Central memory CD8-positive, alpha-beta T cell (primary cell): ENCODE results near the gene KAZN.

ENCODE experiments used
- ATAC-seq: fragments of 150-1000 bp; cut with Tn5 transposase; replicated peaks from 2 replicates; pipeline ENCODE4 v1.10.0; 2022; ENCODE audit warnings: mild to moderate bottlenecking, moderate FRiP score, moderate number of reproducible peaks; ENCODE audit not compliant: poor library complexity, severe bottlenecking; ENCODE audit errors: extremely low read depth
- DNase-seq, 2 donors: peaks; one replicate each; pipeline ENCODE4 v3.0.0; 2021; ENCODE audit warnings: low spot score in 2 of 2
- H3K27ac Mint-ChIP-seq: one replicate; pipeline ENCODE4 v1.8.0; 2022; ENCODE audit warnings: low read depth, mild to moderate bottlenecking, moderate library complexity, mixed read lengths
- H3K27me3 Mint-ChIP-seq: one replicate; pipeline ENCODE4 v1.8.0; 2022; ENCODE audit warnings: mixed read lengths
- H3K36me3 Mint-ChIP-seq: one replicate; pipeline ENCODE4 v1.8.0; 2022; ENCODE audit warnings: mild to moderate bottlenecking, moderate library complexity, mixed read lengths; ENCODE audit not compliant: insufficient read depth
- H3K4me1 Mint-ChIP-seq: one replicate; pipeline ENCODE4 v1.8.0; 2022; ENCODE audit warnings: mixed read lengths
- H3K4me3 Mint-ChIP-seq: one replicate; pipeline ENCODE4 v1.8.0; 2022; ENCODE audit warnings: mild to moderate bottlenecking, moderate library complexity, mixed read lengths
- H3K9me3 Mint-ChIP-seq: one replicate; pipeline ENCODE4 v1.8.0; 2022; ENCODE audit warnings: mixed read lengths

The KAZN gene

DNA sequence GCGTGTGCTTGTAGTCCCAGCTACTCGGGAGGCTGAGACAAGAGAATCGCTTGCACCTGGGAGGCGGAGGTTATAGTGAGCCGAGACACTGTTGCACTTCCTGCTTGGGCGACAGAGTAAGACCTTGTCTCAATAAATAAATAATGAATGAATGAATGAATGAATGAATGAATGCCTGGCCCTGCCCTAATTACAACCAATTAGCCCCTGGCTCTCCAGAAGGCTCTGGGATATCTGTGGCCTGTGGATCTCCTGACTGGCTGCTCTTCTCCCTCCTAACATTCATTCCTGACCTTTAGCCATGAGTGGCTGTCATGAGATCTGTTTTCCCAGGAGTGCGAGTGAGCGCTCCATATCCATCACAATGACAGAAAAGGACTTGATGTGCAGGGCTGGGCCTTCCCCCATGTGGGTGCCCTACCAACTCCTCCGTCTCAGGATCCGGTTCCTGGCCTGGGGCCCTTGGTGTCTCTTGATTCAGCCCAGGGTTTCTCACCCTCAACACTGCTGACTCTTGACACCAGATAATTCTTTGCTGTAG is 311.5 kb downstream of the KAZN start:
- H3K4me3 Mint-ChIP-seq, result no peak overlapping the region
- DNase-seq (no peak), ATAC-seq (no peak)
- peaks cover 5% of the 10 kb centered on the region for H3K36me3 Mint-ChIP-seq
- H3K9me3 Mint-ChIP-seq, result no peaks in the 10 kb centered on the region
- peaks cover 14% of the 10 kb centered on the region for H3K27me3 Mint-ChIP-seq
- H3K27ac Mint-ChIP-seq, result no peak overlapping the region
- no peaks in the 10 kb centered on the region for H3K4me1 Mint-ChIP-seq

DNA sequence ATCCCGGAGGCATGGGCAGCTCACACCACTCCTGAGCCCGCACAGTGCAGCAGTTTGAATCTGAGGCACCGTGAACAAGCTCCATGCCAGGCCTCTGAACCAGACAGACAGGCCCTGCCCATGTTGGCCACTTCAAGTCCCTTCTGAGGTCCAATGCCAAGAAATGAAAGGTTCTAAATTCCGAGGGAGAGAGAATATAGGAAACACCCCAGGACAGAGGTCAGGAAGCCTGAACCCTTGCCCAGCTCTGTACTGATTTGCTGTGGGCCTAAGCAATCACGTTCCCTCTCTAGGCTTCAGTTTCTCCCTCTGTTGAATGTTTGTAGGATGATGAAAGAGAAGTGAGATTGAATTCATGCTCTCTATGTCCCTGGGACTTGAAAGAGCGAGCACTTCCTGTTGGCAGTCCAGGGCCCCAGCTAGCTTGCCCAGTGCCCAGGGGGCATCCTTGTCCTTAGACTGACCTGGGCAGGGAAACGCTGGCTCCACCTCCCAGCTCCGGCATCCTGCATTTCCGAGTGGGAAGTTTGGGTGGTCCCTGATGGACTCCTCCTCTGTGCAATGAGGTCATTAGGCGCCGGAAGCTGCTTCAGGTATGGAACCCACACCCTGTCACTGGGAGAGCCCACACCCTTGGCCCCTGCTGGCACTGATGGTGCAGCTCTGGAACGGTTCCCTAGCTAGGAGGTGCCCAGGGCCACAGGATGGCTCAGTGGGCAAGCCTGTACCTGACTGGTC is 312.7 kb downstream of the KAZN start:
- Mint-ChIP-seq H3K9me3 (no peaks in the 10 kb centered on the region), H3K27ac (no peak overlapping the region), H3K4me3 (no peak overlapping the region), H3K27me3 (peaks cover 14% of the 10 kb centered on the region), H3K4me1 (no peaks in the 10 kb centered on the region), H3K36me3 (peaks cover 5% of the 10 kb centered on the region)
- DNase-seq (no peak), ATAC-seq (no peak)

DNA sequence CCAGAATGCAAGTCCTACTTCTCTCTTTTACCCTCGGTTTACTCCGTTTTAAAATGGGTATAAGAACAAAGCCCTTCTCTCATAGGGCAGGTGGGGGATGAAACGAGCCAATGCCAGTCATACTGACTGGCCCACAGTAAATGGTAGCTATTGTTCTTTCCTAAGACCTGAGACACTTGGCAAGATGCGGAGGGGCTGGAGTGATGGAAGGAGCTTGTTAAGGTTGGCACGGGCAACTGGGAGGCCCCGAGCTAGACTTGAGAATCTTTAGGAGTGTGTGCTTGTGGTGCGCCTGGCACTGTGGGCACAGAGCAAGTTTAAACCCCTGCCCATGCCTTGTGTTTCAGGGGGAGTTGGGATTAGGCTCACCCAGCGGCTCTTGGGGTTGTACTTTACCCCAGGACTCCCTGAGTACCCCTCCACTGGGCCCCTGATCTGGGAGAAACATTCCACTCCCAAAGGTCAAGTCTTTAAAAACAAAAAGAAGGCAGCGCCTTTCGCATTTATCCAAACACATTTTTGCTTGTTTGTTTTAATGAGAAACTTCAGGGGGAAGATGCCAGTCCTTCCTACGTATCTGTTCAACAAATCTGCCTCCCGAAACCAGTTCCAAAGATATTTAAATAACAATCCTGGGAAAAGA is 314.5 kb downstream of the KAZN start:
- no peak for DNase-seq
- no peak for ATAC-seq
- H3K9me3 Mint-ChIP-seq, result no peaks in the 10 kb centered on the region
- H3K36me3 Mint-ChIP-seq, result peaks cover 5% of the 10 kb centered on the region
- H3K27me3 Mint-ChIP-seq, result peaks cover 12% of the 10 kb centered on the region
- no peak overlapping the region for H3K27ac Mint-ChIP-seq
- no peak overlapping the region for H3K4me3 Mint-ChIP-seq
- no peaks in the 10 kb centered on the region for H3K4me1 Mint-ChIP-seq

DNA sequence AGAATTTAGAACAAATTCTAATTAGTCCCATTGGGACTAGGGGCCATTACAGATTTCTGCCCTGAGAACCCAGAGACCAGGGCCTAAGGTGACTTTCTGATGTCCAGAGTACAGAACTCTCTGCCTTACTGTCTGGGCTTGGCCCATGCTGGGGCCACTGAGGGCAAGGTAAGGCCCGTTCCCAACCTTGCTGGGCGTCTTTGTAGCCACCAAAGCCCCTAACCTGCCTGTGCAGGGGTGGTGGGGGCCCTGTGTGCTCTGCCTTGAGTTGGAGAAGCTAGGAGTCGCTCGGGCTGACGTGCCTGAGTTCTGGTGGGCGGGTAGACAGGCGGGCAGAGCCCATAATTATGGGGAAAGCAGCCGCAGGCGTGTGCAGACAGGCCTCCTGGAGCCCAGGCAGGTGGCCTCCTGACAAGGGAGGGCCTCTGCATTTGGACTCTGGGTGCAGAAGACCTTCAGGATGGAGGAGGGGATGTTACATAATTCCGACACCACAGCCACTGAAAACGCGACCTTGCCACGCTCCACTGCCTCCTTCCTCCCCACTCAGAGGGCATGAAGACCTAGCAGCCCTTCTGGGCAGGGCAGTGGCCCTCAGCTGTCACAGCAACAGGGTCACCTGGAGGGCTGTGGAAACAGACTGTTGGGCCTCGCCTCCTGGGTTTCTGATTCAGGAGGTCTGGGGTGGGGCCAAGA is 315.1 kb downstream of the KAZN start:
- Mint-ChIP-seq H3K36me3 (peaks cover 2% of the 10 kb centered on the region), H3K4me1 (no peaks in the 10 kb centered on the region), H3K9me3 (no peaks in the 10 kb centered on the region), H3K27me3 (peaks cover 14% of the 10 kb centered on the region), H3K4me3 (no peak overlapping the region), H3K27ac (no peak overlapping the region)
- ATAC-seq, result no peak
- no peak for DNase-seq

DNA sequence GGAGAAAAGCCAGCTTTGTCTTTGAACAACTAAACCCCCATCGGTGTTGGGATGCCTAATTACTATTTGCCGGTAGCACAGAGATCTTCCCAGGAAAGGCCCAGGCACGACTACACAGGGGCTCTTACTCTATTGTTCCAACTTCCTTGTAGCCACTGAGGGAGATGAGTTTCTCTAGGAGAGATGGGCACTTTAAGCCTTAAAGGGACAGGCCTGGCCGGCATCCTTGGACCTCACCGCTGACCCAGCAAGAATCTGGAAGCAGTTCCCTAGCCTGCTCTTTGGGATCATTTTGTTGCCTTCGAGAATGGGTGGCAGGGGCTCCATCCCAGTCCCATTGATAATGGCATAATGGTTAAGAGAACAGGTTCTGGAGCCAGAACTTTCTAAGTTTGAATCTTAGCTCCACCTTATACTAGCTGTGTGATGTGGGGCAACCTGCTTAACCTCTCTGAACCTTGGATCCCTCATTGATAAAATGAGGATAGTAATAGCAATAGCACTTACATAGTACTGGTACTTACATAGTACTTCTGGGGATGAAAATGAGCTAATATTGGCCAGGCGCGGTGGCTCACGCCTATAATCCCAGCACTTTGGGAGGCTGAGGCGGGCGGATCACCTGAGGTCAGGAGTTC is 316.0 kb downstream of the KAZN start:
- no peak for ATAC-seq
- no peaks in the 10 kb centered on the region for H3K9me3 Mint-ChIP-seq

DNA sequence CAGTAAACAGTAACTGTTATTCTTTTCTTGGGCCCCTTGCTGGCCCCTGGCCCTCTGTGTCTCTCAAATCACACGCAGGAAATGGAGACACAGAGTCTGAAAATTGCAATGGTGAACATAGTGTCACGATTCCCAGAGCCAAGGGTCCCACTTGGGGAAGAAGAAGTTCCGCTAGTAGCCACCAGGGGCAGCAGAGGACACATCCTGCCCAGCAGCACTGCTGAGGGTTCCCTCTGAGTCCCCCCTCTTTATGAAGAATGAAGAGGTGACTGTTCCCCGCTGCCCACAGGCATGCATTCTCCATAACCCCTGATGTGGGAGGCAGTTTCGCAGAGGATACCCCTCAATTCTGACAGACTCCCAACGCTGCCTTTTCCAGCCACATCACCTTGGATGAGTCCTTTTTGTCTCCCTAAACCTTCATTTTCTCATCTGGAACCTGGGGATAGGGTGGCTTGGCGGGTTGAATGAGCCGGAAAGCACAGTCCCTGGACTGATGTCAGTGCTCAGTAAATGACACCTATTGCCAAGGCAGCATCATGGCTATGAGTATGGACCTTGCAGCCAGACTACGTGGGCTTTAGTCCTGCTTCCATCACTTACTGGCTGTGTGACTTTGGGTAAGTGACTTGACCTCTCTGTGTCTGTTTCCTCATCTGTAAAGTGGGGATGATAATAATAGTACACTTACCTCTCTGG is 317.0 kb downstream of the KAZN start:
- Mint-ChIP-seq H3K4me3 (no peak overlapping the region), H3K27ac (no peak overlapping the region), H3K27me3 (peaks cover 26% of the 10 kb centered on the region), H3K36me3 (no peaks in the 10 kb centered on the region), H3K9me3 (no peaks in the 10 kb centered on the region), H3K4me1 (no peaks in the 10 kb centered on the region)
- ATAC-seq, result no peak
- no peak for DNase-seq

More for the DNA sequence above, 316.0 kb downstream of the KAZN start:
- Mint-ChIP-seq H3K27me3 (peaks cover 20% of the 10 kb centered on the region), H3K27ac (no peak overlapping the region), H3K4me1 (no peaks in the 10 kb centered on the region), H3K36me3 (no peaks in the 10 kb centered on the region), H3K4me3 (no peak overlapping the region)
- no peak for DNase-seq

DNA sequence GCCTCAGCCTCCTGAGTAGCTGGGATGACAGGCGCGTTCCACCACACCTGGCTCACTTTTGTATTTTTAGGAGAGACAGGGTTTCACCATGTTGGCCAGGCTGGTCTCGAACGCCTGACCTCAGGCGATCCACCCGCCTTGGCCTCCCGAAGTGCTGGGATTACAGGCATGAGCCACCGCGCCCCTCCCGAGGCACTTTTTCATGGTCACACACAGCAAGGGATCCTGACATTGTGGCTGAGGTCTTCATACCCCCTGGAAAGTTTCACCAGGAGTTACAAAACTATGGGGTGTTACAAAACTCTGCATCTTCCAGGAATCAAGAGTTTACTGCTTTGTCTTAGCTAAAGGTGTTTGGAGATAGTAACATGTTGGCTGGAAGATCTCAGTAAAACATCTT is 320.8 kb downstream of the KAZN start:
- Mint-ChIP-seq H3K4me1 (no peaks in the 10 kb centered on the region), H3K9me3 (no peaks in the 10 kb centered on the region), H3K27me3 (peaks cover 43% of the 10 kb centered on the region), H3K36me3 (no peaks in the 10 kb centered on the region), H3K4me3 (no peak overlapping the region), H3K27ac (no peak overlapping the region)
- DNase-seq, result no peak
- ATAC-seq, result no peak

DNA sequence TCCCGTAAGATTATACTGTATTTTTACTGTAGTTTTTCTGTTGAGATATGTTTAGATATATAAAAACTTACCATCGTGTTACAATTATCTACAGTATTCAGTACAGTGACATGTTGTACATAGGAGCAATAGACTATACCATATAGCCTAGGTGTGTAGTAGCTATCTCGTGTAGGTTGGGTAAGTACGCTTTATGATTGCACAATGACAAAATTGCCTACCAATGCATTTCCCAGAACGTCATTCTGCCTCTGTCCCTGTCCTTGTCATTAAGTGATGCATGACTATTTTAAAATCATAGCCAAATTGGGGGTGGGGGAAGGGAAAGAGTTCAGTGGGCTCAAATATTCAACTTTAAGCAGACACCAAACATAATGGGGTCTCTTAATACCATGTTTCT is 321.3 kb downstream of the KAZN start:
- Mint-ChIP-seq H3K9me3 (no peaks in the 10 kb centered on the region), H3K4me1 (no peaks in the 10 kb centered on the region), H3K27me3 (peaks cover 44% of the 10 kb centered on the region), H3K27ac (no peak overlapping the region), H3K36me3 (no peaks in the 10 kb centered on the region), H3K4me3 (no peak overlapping the region)
- no peak for DNase-seq
- no peak for ATAC-seq

DNA sequence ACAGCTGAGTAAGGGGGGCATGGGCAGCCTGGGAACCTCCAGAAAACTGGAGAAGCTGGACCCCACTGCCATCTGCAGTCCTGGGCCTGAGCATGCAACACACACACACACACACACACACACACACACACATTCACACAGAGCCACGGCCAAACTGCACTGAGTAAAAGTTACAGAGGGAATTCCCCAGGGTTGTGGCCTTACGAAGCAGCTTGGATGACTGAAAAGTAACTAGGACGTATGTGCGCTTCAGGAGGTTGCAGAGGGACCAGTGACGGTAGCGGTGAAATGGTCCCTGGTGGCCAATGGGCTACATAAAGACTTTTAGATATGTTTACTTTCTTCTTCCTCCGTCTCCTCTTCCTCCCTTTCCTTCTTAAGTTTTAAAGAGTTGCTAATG is 322.6 kb downstream of the KAZN start:
- Mint-ChIP-seq H3K9me3 (no peaks in the 10 kb centered on the region), H3K4me3 (no peak overlapping the region), H3K27me3 (peaks cover 57% of the 10 kb centered on the region), H3K27ac (no peak overlapping the region), H3K36me3 (no peaks in the 10 kb centered on the region), H3K4me1 (peaks cover 5% of the 10 kb centered on the region)
- ATAC-seq, result no peak
- DNase-seq, result no peak

DNA sequence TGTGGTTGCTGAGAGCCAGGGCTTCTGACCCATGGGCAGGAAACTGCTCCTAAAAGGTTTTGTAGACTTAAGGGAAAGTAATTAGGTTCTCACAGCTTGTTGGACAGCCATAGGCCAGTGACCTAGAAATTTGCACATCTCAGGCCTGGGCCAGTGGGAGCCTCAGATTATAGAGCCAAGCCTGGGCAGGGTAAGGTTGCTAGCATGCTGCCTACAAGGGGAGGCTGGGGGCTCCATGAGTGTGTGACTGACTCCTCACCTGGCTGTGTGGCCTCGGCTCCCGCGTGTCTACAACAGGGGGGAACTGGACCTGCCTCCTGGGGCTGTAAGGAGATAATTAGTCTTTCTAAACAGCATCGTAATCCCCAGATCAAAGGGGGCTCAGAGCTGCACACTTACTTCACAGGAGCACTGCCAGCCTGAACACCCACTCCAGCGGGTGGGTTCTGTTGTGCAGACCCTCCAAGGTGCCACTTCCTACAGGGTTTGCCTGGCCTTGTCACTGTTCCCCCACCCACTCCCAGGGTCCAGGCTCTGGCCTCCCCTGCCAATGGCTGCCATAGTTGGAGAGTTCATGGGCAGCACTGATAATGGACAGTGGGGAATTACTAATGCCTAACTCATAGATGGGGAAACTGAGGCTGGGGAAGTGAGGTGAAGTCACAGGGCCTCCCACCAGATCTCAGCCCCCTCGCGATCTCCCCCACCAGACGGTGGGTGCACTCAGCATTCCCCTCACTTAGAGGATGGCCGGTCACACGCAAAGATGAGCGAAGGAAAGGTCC is 324.6 kb downstream of the KAZN start:
- no peak for ATAC-seq
- Mint-ChIP-seq H3K27me3 (peaks cover 68% of the 10 kb centered on the region), H3K4me3 (peak overlapping the region; percentile 79), H3K36me3 (no peaks in the 10 kb centered on the region), H3K4me1 (peaks cover 5% of the 10 kb centered on the region), H3K27ac (no peak overlapping the region), H3K9me3 (no peaks in the 10 kb centered on the region)
- DNase-seq, result no peak

DNA sequence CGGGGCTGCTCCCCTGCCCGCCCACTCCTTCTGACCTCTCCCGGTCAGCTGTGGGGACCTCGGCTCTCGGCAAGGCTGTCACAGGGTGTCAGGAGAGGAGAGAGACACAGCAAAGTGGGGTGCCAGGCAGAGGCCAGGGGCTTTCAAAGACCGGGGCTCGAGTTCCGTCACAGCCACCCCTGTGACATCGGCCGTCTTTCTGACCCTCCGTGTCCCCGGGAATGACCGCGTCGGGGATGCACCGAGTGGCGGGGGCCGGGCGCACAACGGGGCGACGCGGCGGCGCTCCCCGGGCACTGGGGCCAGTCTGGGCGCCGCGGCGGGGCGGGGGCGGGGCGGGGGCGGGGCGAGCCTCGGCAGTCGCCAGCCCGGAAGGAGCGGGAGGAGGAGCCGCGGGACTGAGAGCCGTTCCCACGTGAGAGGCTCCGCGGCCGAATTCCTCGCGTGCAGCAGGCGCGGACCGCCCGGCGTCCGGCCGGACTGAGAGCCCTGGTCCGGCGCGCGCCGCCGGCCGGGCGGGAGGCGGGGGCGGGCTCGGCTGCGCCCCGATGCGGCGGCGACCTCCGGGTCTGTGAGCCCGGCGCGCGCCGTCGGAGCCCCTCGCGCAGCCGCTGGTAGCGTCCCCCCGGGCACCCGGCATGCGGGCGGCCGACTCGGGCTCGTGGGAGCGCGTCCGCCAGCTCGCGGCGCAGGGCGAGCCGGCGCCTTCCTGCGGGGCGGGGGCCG is 325.4 kb downstream of the KAZN start:
- peak overlapping the region; percentile 79 for H3K4me3 Mint-ChIP-seq
- H3K27me3 Mint-ChIP-seq, result peaks cover 63% of the 10 kb centered on the region
- no peak for DNase-seq
- H3K9me3 Mint-ChIP-seq, result no peaks in the 10 kb centered on the region
- peaks cover 5% of the 10 kb centered on the region for H3K4me1 Mint-ChIP-seq
- ATAC-seq, result peak; percentile 46
- H3K27ac Mint-ChIP-seq, result no peak overlapping the region
- no peaks in the 10 kb centered on the region for H3K36me3 Mint-ChIP-seq
